HUDEP-2 (cell line): ENCODE data around the gene GPR108.

ENCODE experiments used
- DNase-seq, 76 experiments: peaks; one replicate each; lab custom pipeline; 2025; ENCODE audit not compliant: unreplicated experiment in 76 of 76; lab: John Stamatoyannopoulos, UW

The GPR108 gene

DNA sequence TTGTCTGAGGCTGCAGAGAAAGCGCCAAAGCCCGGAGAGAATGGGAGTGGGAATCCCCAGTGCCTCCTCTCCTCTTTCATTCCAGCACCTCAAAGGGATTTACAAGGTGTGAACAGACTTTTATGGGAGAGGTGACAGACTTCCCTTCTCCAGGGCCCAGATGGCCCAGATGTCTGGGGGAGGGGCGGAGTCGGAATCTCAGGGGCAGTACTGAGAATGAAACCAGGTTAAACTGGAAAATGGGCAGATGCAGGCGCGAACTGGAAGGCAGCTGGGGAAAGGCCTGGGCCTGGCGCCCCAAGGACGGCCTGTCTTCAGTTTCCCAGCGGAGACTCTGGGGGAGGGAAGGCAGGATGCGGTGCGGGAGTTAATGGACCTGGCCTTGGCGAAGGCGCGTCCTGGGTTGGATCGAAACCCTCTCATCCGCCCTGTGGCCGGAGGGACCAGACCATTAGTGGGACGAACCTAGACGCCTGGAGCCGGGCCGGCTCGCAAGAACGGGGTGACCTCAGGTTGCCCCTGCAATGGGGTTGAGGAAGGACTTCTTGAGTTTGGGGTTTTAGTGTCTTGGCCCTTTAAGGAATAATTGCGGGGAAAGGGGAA is 1.5 kb upstream of the GPR108 start:
- peak in 5 of 76 experiments; percentile 19 to 89 (median 42) for DNase-seq

DNA sequence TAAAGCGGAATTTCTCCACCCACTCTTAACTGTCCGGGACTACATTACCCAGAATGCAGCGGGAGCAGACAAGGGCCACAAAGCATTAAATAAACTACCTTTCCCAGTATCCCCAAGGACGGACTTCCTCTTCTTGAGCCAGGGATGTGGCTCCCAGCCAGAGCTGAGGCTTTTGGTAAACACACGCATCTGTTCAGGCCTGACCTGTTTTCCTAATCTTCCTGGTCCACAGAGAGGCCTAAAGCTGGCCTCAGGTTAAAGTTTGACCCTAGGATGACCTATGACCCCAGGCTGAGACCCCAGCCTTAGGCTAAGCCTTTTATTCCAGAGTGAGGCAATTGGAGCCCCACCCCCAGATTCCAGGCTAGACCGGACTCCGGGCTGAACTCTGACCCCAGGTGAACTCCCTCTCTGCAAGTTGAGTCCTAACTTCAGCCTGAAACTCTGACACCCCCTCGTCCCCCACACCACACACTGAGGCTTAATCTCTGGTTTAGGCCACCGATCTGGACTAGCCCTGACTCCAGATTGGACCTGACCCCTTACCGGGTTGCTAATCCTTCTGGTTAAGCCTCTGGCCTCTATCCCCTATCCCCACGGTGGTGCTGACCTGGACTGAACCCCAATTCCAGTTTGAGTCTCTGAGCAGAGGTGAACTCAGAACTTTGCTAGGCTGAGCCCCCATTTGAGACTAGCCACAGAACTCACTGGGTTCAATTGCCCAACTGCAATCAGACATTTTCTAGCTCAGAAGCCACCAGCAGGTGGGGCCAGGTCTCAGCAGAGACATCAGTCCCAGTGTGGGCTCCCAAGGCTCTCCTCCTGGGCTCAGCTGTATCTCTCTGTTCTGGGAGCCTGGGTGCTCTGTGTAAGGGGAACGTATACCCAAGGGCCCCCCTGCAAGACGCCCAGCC is 750 bp upstream of the GPR108 start:
- DNase-seq = peak in 74 of 76 experiments; percentile 30 to 99 (median 82)

DNA sequence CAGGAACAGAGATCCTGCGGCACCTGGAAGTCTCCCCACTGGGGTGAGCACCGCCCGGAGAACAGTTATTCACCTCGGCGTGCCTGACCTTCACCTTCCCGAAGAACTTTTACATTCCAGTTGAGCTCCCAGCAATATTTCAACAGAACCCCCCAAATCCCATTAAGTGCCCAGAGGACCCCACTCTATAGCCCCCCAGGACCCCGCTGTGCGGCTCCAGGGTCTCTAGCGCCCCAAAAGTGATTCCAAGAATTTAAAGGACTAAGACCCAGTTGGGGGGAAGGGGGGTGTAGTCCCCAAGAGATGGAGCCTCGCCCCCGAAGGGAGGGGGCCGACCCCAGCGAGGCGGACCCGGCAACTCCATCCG is 480 bp downstream of the GPR108 start:
- DNase-seq = peak in 4 of 76 experiments; percentile 43 to 93 (median 57)

DNA sequence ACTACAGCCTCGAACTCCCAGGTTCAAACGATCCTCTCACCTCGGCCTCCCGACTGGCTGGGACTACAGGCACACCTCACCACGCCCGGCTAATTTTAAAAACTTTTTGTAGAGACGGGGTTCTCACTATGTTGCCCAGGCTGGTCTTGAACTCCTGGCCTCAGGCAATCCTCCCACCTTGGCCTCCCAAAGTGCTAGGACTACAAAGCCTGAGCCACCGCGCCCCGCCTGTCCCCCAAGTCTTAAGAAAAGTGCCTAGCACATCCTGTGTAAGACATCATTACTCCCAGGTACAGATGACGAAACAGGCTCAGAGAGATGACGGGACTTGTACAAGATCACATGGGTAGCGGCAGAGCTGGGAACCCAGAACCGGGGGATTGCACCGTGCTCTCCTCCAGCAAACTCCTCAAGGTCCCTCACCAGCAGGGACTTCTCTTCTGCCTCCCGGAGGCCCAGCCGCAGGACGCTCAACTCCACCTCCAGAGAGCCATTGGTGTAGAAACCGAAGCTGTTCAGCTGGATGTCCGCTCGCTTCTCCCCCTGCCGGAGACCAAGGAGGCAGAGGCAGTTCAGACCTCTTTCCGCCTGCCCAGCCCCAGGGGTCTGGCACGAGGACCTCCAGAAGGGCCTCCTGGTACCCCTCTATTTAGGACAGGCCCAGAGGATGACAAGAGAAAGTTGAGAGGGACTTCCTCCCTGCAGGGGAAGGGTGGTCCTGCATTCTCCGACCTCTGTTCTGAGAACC is 1.0 kb downstream of the GPR108 start:
- DNase-seq = peak in 73 of 76 experiments; percentile 38 to 88 (median 70)

DNA sequence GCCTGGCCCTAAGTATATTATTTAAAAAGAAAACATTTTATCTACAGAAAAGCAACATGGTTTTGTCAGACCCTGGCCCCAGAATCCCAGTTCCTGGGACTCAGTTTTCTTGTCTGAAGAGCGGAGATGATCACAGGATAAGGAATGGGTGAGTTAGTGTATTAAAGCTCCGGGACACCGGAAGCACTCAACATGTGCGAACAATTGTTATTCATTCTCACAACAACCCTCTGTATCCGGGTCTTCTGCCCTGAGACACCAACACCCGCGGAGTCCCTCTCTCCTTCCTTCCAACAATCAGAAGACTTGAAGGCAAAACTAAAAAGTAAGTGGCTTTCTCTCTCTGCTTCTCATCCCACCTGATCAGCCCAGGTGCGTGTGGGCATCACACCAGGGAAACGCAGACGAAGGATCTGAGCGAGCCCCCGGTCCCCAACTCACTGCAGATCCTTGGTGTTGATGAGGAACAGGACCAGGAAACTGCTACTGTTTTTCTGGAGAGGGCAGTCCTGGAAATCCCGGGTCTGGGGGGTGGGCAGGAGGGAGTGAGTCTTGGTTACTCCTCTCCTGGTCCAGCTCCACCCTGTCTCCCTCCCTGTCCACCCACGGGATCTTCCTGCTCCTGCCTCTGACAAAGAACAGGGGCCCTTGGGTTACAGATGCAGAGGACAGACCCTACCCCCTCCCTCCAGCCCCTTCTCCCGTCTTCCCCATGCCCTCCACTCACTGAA is 2.0 kb downstream of the GPR108 start:
- no peak for DNase-seq

DNA sequence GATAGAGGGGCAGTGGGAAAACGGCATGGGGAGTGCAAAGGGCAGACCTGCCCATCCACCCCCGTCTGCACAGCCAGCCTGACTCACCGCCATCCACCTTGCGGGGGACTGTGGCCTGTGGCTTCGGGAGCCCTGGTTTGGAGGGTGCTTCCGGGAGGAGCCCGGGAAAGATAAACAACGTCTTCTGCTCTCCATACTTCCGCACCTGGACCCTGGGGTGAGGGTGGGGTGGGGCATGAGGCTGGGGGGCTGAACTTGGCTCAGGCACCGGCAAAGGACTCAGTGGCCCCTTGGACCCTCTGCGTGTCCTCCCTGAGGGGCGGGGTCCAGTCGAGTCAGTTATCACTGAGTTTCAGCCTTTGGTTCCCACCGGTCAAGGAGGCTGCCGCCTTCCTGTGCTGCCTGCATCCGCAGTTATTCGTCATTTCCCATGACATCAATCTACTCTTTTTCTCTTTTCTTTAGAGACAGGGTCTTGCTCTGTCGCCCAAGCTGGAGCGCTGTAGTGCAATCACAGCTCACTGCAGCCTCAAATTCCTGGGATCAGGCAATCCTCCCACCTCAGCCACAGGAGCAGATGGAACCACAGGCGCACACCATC is 3.2 kb downstream of the GPR108 start:
- DNase-seq = no peak

DNA sequence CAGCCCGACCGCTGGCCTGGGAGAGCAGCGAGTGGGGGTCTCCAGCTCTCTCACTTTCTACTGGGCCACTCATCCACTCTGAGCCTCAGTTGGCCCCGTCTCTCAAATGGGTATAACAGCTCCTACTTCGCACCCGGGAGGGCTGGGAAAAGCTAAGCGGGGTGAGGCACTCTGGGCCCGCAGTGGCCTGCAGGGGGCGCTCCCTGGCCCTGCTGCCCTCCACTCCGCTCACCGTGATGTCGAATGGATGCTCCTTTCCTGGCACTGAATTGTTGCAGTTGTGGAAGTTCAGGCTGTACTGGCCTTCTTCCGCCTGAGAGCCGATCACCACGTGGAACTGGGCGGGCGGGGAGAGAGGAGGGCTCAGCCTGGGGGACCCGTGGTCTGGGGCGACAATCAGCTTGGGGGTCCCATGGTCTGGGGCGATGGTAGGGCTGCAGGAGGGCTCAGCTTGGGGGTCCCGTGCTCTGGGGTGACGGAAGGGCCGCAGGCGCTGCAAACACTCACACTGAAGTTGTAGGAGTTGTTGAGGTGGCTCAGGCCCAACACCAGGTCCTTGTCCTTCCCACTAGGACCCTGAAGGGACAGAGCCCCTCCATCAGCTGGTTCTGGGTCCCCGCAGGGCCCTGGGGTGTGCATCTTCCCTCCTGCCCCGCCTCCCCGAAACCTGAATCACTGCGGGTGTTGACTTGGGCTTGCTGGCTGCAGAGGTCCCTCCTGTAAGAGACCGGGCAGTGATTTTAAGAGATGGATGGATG is 3.9 kb downstream of the GPR108 start:
- peak in 4 of 76 experiments; percentile 13 to 24 (median 17) for DNase-seq

DNA sequence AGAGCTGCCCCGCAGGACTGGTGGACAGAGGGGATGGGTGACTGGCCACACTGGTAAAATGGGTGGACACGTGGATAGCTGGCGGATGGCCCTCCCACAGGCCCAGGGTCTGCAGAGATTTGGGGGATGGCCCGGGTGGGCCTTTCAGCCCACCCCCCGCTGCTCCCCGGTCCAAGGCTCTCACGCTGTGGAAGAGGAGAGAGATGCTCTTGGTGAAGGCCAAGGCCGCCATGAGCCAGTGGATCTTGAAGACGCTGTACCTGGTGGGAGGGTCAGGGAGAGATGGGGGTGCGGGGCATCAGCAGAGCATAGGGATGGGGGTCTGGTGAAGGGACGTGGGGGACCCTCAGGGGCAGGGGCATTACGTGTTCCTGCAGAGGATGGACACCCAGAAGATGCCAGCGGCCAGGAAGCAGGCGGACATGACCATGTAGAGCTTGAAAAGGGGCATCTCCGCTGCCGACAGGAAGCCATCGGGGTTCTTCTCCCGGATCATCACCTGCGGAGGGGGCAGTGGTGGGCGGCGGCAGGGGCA is 4.5 kb downstream of the GPR108 start:
- DNase-seq = no peak

DNA sequence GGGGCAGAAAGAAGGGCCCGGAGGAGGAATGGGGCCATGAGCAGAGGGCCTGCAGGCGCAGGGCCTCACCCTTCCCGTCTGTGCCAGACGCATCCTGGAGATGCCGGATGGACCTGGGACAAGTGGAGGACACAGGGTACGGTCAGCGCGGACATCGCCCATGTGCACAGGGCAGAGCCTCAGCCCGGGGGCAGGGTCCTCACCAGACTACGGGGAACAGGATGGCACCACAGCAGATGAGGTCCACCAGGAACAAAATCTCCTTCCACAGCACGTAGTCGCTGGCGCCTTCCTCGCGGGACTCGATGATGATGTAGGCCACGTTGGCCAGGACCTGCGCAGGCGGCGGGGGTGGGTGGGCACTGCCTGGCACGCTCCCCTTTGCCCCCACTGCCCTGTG is 5.6 kb downstream of the GPR108 start:
- no peak for DNase-seq

DNA sequence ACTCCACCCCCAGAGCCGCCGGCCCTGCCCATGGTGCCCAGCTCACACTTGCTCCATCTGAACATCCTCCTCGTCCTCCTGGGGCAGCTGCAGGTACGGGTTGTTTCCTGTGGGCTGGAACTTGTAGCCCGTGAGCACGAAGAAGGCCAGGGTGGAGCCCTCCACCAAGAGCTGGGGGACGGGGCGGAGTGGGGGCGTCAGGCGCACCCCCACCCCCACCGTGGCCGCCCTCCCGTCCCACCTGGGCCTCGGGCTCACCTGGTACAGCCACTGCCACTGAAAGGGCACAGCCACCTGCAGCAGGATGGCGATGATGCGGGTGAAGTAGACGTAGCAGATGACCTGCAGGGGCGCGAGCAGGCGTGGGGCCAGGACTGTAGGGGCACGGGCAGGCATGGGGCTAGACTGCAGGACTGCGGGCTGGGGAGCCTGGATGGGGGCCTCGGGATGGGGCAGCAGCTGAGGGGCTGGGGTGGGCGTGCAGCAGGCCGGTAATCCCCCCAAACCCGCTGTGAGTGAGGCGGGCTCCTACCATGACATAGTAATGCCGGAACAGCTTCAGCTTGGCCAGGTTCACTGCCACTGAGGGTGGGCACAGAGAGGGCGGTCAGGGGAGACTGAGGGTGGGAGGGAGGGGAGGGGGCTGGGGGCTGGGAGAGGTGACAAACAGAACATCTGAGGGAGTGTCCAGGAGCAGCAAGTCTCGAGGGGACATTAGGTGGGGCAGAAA is 6.3 kb downstream of the GPR108 start:
- no peak for DNase-seq

DNA sequence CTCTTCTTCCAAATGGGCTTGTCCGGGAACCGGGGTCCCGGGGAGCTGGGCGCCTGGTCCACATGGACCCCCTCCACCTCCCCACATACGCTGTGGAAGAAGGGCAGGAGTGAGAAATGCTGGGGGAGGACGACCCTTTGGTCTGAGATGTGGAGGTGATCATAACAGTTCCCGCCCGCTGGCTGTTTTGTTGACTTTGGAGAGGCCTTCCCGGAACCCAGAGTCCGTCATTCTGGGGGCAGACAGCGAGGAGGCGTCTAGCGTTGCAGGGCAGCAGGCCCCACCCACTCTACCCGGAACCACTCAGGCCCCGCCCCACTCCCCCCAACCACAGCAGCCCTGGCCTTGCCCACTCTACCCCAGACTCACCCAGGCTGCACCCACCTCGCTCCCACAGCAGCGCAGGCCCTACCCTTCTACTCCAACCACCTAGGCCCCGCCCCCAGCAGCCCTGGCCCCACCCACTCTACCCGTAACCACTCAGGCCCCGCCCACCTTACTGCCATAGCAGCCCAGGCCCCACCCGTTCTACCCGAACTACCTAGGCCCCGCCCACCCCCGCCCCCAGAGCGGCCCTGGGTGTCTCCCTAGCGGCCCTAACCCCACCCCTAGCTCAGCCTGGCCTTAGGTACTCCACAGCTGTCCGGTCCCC is 7.1 kb downstream of the GPR108 start:
- peak in 72 of 76 experiments; percentile 27 to 94 (median 83) for DNase-seq

DNA sequence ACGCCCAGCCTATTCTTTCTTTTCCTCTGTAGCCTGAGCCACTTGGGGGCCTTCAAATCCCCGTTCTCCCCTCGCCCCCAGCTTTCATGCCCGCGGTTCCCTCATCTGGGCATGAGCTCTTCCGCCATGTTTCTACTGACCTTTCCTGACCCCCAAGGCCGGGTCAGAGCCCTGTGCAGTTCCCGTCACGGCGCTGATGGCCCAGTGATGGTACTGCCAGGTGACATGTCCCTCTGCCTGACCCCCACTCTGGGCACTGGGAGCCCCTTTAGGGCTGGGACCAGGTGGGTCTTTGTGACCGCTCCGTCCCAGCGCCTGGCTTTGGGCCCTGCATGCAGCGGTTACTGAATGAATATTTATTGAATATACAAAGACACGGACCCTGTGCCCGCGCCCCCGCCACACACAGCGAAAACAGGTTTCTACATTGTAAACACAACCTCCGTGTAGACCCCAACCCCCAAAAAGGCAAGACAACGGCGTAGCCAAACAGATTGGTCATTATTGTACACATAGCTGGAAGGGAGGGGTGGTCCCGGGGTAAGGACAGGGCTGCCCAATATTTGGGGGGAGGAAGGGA is 7.7 kb downstream of the GPR108 start:
- no peak for DNase-seq

DNA sequence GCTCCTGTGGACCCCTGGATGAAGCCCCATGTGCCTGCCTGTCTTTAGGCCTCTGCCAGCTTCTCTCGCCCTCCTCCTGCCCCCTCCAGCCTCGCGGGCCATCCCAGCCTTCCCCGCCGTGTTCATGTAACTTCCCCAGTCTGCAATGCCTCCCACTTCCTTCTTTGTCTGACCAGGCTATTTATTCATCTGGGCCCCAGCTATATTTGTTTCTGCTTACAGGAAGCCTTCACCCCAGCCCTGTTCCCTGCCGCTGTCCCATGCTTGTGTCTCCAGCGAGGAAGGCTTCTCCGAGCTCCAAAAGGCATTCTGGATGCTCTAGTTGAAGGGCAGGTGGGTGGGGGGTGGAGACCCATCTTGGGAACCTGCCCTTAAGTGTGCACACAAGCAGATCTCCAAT is 9.0 kb downstream of the GPR108 start:
- no peak for DNase-seq

DNA sequence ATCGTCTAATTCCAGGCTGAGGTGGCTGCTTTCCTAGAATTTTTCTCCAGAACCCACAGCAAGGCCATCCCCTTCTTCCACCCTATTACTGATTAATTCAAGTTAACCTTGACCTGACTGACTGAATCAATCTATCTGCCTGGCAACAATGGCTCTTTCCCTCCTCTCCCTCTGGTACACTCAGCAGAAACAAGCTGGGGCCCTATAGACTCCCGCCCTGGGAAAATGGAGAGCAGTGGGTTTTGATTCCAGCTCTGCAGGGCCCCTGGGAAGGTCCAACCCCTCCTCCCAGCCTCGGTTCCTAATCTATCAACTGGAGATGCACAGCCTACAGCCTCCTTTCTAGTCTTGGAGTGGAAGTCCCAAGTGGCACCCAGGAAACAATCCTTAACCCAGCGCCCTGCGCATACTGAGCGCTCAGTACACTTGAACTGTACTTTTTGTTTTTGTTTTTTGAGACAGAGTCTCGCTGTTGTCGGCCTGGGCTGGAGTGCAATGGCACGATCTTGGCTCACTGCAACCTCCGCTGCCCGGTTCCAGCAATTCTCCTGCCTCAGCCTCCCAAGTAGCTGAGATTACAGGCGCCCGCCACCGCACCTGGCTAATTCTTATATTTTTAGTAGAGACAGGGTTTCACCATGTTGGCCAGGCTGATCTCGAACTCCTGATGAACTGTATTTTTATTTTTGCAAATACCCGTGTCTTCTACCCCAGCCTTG is 11.7 kb downstream of the GPR108 start:
- no peak for DNase-seq

DNA sequence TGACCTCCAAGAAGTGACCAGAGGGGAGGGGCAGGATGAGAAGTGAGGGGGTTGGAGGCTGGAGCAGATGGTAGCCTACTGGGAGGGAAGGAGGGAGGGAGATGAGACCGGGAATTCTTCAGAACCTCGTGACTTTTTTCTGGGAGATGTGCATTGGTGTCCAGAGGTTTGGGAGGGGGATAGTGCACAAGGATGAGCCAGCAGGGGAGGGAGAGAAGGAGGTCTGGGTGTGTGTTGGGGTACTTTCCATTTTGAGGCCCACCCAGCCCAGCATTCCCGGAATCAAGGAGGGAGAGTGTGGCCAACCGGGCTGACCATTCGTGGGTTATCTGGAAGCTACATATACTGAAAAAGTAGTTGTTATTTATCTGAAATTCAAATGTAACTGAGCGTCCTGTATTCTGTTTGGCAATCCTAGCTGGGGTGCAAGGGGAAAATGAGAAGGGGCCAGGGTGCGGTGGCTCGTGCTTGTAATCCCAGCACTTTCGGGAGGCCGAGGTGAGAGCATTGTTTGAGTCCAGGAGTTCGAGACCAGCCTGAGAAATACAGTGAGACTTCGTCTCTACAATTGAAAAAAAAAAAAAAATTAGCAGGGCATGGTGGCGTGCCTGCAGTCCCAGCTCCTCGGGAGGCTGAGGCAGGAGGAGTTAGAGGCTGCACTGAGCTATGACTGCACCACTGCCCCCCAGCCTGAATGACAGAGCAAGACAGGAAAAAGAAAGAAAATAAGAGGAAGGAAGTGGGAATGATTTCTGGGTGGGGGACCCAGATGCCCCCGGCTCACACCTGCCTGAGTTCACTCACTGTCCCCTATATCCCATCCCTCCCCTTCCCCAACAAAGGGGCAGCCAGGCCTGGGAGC is 12.5 kb downstream of the GPR108 start:
- DNase-seq = no peak

DNA sequence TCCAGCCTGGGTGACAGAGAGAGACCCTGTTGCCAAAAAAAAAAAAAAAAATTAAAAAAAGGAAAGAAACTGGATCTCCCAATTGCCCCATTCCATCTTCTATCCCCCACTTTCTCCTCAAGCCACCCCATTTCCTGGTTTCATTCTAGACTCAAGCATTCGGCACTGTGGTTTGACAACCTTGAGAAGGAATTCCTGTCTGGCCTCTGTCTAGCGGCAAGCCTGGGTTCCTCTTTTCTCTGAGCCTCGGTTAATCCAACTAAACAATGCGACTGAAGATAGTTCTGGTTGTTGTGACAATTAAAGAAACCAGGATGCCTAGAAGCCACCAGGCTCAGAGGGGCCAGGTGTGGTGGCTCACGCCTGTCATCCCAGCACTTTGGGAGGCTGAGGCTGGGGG is 13.6 kb downstream of the GPR108 start:
- DNase-seq = no peak
